ENCODE results near the gene SLC39A3. TPM values are rescaled to one million over a fixed set of nuclear protein-coding genes. Genes with fewer than 3 reads are reported as not detected.

SLC39A3 gene
- total RNA-seq, 1 experiment from 2014 or later, result 39.1 TPM

DNA sequence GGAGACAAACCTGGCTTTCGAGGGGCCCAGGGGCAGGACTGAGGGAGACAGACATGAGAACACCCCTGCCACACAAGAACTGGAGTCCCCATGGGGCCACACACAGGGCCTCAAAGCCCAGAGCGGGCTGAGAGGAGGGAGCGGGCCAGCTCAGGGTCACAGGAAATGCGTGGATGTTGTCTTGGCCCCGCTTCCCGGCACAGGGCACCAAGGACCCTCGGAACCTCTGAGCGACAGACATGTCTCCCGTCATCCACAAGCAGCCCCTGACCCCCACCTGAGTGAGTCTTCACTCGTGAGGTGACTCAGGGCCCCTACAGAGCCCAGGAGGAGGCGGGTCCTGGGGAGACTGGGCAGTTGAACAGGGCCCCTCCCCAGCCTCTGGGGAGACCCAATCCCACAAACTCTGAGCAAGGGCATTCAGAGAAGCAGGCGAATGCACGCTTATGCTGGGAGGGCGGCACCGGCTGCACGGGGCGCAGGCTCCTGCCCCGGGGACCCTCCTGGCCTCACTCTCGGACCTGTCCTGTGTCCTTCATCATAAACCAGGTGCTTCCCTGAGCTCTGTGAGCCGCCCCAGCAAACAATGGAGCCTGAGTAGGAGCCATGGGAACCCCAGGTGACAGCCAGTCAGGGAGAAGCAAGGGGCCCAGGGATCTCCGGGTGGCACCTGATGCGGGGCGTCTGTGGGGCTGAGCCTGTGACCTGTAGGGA is 23.1 kb upstream of the SLC39A3 start:
- no TSS peak for BruUV-seq (replicated peaks)
- ATAC-seq, result no peak
- DNase-seq (ENCODE audit: low read depth, low spot score), result no peak
- TF ChIP-seq EGR1 (IDR thresholded peaks at IDR 0.05; ENCODE audit: low read depth), result no peak
- TF ChIP-seq SIN3A (IDR thresholded peaks at IDR 0.05; ENCODE audit: low read depth), result no peak
- no peak for TF ChIP-seq SP1 (IDR thresholded peaks at IDR 0.05; ENCODE audit: low read depth)
- no peak for TF ChIP-seq RAD21 (IDR thresholded peaks at IDR 0.05; ENCODE audit: low read depth)
- TF ChIP-seq, protein P1, sequence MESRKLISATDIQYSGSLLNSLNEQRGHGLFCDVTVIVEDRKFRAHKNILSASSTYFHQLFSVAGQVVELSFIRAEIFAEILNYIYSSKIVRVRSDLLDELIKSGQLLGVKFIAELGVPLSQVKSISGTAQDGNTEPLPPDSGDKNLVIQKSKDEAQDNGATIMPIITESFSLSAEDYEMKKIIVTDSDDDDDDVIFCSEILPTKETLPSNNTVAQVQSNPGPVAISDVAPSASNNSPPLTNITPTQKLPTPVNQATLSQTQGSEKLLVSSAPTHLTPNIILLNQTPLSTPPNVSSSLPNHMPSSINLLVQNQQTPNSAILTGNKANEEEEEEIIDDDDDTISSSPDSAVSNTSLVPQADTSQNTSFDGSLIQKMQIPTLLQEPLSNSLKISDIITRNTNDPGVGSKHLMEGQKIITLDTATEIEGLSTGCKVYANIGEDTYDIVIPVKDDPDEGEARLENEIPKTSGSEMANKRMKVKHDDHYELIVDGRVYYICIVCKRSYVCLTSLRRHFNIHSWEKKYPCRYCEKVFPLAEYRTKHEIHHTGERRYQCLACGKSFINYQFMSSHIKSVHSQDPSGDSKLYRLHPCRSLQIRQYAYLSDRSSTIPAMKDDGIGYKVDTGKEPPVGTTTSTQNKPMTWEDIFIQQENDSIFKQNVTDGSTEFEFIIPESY (IDR thresholded peaks at IDR 0.05; ENCODE audit: extremely low read depth, insufficient replicate concordance, low read length), result no peak
- TF ChIP-seq, protein P2, sequence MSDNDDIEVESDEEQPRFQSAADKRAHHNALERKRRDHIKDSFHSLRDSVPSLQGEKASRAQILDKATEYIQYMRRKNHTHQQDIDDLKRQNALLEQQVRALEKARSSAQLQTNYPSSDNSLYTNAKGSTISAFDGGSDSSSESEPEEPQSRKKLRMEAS (IDR thresholded peaks at IDR 0.05), result no peak
- no peak for TF ChIP-seq EZH2phosphoT487 (IDR thresholded peaks at IDR 0.05; ENCODE audit: borderline replicate concordance)
- no peak for TF ChIP-seq SRF (IDR thresholded peaks at IDR 0.05; ENCODE audit: low read depth)
- TF ChIP-seq TCF7L2 (IDR thresholded peaks at IDR 0.05; ENCODE audit: borderline replicate concordance, extremely low read depth, insufficient read depth, insufficient read length), result no peak
- no peak for TF ChIP-seq REST (IDR thresholded peaks at IDR 0.05; ENCODE audit: low read depth)
- no peak for TF ChIP-seq CEBPB (IDR thresholded peaks at IDR 0.05; ENCODE audit: low read depth)
- TF ChIP-seq ELF1 (IDR thresholded peaks at IDR 0.05; ENCODE audit: borderline replicate concordance, low read depth), result no peak
- H3K4me2 ChIP-seq (ENCODE audit: low read length), result no peak overlapping the region
- CTCF ChIA-PET, result no interaction called here
- no peak overlapping the region for H3K27ac ChIP-seq (ENCODE audit: low read depth, low read length)
- intact Hi-C loops (cut with micrococcal nuclease), result no loop called here
- no peak overlapping the region for H2AFZ ChIP-seq (ENCODE audit: low read depth, low read length, poor library complexity, severe bottlenecking)
- RAD21 ChIA-PET (ENCODE audit: low non-redundant PET in 1 of 2, low total read pairs in 2 of 2, uncharacterized antibody in 2 of 2, unreplicated experiment in 2 of 2), result interaction anchor here in 1 of 2 experiments (0.9 kb wide), 1 partner anchor 139 kb away, joined by 3 read pairs; no protein-coding TSS in a partner anchor
- H3K36me3 ChIP-seq (ENCODE audit: control insufficient read depth in 1 of 2, insufficient read depth in 2 of 2, low read length in 2 of 2), result peaks cover 28 to 46% of the 10 kb centered on the region in 2 experiments; a peak in 3 of 4 replicates
- H3K79me2 ChIP-seq (ENCODE audit: insufficient read depth, low read length), result peaks cover 13% of the 10 kb centered on the region; the same call in 1 of the 2 replicates
- H3K27me3 ChIP-seq (ENCODE audit: insufficient read depth, low read length), result no peaks in the 10 kb centered on the region
- H3K9me2 ChIP-seq (ENCODE audit: insufficient read depth), result no peaks in the 10 kb centered on the region
- POLR2A ChIA-PET, result no interaction called here
- no peaks in the 10 kb centered on the region for H3K4me1 ChIP-seq (ENCODE audit: control insufficient read depth in 1 of 2, insufficient read depth in 2 of 2, low read length in 2 of 2)
- no peaks in the 10 kb centered on the region for H3K9me3 ChIP-seq (ENCODE audit: control insufficient read depth in 1 of 2, insufficient read depth in 1 of 2, low read depth in 1 of 2, low read length in 2 of 2)
- no peak overlapping the region for H3K4me3 ChIP-seq (replicated peaks in 1 of 2; ENCODE audit: low read depth in 1 of 2, low read length in 2 of 2)
- H3K9ac ChIP-seq (ENCODE audit: low read length), result no peak overlapping the region
- H4K20me1 ChIP-seq (ENCODE audit: insufficient read depth), result no peaks in the 10 kb centered on the region

Measured in HCT116 (cell line).